A549 (cell line): ENCODE results near the gene PGAP1.

ENCODE experiments used
- EP300 ChIP-seq, 2 experiments: fragments of >200 bp; sonication (Bioruptor Twin); formaldehyde crosslinking; IDR thresholded peaks; 2 replicates in 1 of 2; 3 replicates in 1 of 2; pipeline ENCODE4 v1.6.1; 2016 to 2017
- RCOR1 ChIP-seq: fragments of 150-350 bp; IDR thresholded peaks from 2 replicates; pipeline ENCODE4 v1.6.1; 2014; ENCODE audit warnings: antibody characterized with exemption, low read length, low read depth

- TF ChIP-seq RCOR1 (no peak), EP300 (IDR thresholded peaks at IDR 0.05) (no peak)
Measured at GRCh38 chr2:196873511-196873910, 53.0 kb downstream of the PGAP1 start.
